K562 (cell line): ENCODE measurements around the gene CTCF. TPM values are rescaled to one million over a fixed set of nuclear protein-coding genes. Genes with fewer than 3 reads are reported as not detected.

Experiments
- CEBPB ChIP-seq: fragments of 450-650 bp; IDR thresholded peaks from 2 replicates; pipeline ENCODE4 v1.6.1; 2016; ENCODE audit warnings: missing genetic modification characterization, missing compliant biosample characterization
- CHD1 ChIP-seq: fragments of 200-600 bp; sonication (generic); IDR thresholded peaks from one replicate; pipeline ENCODE4 v1.6.1; 2012; ENCODE audit warnings: mild to moderate bottlenecking, moderate library complexity, low read length, inconsistent platforms
- FOXJ3 ChIP-seq: sonication (generic); formaldehyde crosslinking; IDR thresholded peaks from 2 replicates; pipeline ENCODE4 v1.4.0; 2020; ENCODE audit warnings: mild to moderate bottlenecking, missing genetic modification reagents
- HLTF ChIP-seq: fragments of 450-650 bp; IDR thresholded peaks from 2 replicates; pipeline ENCODE4 v1.6.1; 2016
- PCBP2 ChIP-seq: fragments of 200-400 bp; formaldehyde crosslinking; IDR thresholded peaks from 2 replicates; pipeline ENCODE4 v1.6.1; 2018; ENCODE audit warnings: low read length, low read depth, mild to moderate bottlenecking, moderate library complexity; ENCODE audit not compliant: poor library complexity, severe bottlenecking
- POLR2H ChIP-seq: IDR thresholded peaks from 2 replicates; pipeline ENCODE4 v1.6.1; 2016; ENCODE audit warnings: missing genetic modification characterization, low read depth, mild to moderate bottlenecking, control low read depth, missing compliant biosample characterization, moderate library complexity
- RBM25 ChIP-seq: fragments of 200-400 bp; formaldehyde crosslinking; IDR thresholded peaks from 2 replicates; pipeline ENCODE4 v1.6.1; 2018; ENCODE audit warnings: low read length, low read depth, moderate library complexity; ENCODE audit not compliant: severe bottlenecking
- SNIP1 ChIP-seq: fragments of 450-650 bp; IDR thresholded peaks from 2 replicates; pipeline ENCODE4 v1.7.1; 2017; ENCODE audit warnings: low read depth, mild to moderate bottlenecking
- TAF1 ChIP-seq: IDR thresholded peaks from 2 replicates; pipeline ENCODE4 v1.6.1; 2011; ENCODE audit warnings: mild to moderate bottlenecking, low read length, moderate library complexity; ENCODE audit not compliant: insufficient read depth, control insufficient read depth, severe bottlenecking; ENCODE audit errors: extremely low read depth
- ZNF253 ChIP-seq: fragments of 250-450 bp; sonication (Bioruptor Pico); conservative IDR thresholded peaks from 2 replicates; pipeline ENCODE4 v1.6.1; 2021; ENCODE audit warnings: mild to moderate bottlenecking
- polyA plus RNA-seq, 8 experiments: library from polyadenylated mRNA; depleted of rRNA in 4 of 8; stranded (reverse) in 5 of 8; unstranded in 3 of 8; fragments of >200 nt; fragmentation: Nextera tagmentation in 2 of 8; fragmentation: Illumina TruSeq in 1 of 8; extraction: Ambion mirVana in 2 of 8; extraction: Trizol in 1 of 8; gene quantifications; 2 replicates each; pipeline versions ENCODE4 v1.2.1 to v1.2.3, GENCODE V29; 2011 to 2014; ENCODE audit warnings: inconsistent platforms in 1 of 8, missing spikeins in 1 of 8
- total RNA-seq, 7 experiments: library from RNA; depleted of rRNA in 6 of 7; stranded (reverse); fragments of >200 nt in 6 of 7; fragmentation: Illumina TruSeq in 2 of 7; extraction: Trizol in 2 of 7; gene quantifications; 2 replicates each; pipeline versions ENCODE4 v1.2.1 to v1.2.3, GENCODE V29; 2011 to 2021; ENCODE audit warnings: low replicate concordance in 1 of 7
- TF ChIP-seq, protein P1 (sequence below), 2 experiments: fragments of 450-650 bp; conservative IDR thresholded peaks; 2 replicates each; pipeline ENCODE4 v1.6.1; 2017; ENCODE audit warnings: mild to moderate bottlenecking in 2 of 2, moderate library complexity in 2 of 2
- TF ChIP-seq, protein P2 (sequence below), 2 experiments: IDR thresholded peaks in 1 of 2; conservative IDR thresholded peaks in 1 of 2; 2 replicates each; pipeline ENCODE4 v1.6.1; 2016; ENCODE audit warnings: low read depth in 2 of 2, mild to moderate bottlenecking in 1 of 2, missing compliant biosample characterization in 1 of 2, missing genetic modification characterization in 1 of 2, moderate library complexity in 1 of 2
- TF ChIP-seq, protein P3 (sequence below), 3 experiments: fragments of 200-800 bp in 1 of 3; sonication (Bioruptor generic) in 1 of 3; sonication (generic) in 1 of 3; formaldehyde crosslinking in 1 of 3; IDR thresholded peaks; 2 replicates each; pipeline versions ENCODE4 v1.6.1 to v1.8.0; 2016 to 2022; ENCODE audit warnings: mild to moderate bottlenecking in 2 of 3, missing compliant biosample characterization in 2 of 3, missing genetic modification characterization in 2 of 3, missing genetic modification reagents in 1 of 3

CTCF gene
- total and polyA plus RNA-seq, 9 of the 15 experiments (the other 6 are each of a cell fraction or from before 2014, with no cell fraction given), result 7.8 to 49.2 (median 33.9) TPM

DNA sequence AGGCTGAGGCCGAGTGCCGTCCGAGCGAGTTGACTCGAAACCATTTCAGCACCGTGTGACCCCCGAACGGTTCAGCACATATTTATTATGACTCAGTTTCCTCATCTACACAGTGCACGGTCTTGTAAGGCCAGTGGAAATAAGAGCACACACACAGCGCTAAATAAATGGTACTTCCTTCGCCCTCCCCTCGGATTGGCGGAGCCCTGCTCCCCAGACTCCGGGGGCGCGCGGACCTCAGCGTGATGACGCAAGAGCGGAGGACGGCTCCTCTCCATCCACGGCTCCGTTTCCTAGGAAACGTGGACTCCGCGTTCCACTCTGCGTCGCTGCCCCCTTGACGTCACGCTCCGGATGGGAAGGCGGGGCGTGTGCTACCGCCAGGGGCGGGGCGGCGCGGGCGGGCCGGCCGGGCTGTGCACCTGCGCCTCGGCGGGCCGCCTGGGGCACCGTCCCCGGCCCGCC, 98.3 kb downstream of the CTCF start, which contains the start of gene PARD6A (continued):
- TF ChIP-seq, protein P1, sequence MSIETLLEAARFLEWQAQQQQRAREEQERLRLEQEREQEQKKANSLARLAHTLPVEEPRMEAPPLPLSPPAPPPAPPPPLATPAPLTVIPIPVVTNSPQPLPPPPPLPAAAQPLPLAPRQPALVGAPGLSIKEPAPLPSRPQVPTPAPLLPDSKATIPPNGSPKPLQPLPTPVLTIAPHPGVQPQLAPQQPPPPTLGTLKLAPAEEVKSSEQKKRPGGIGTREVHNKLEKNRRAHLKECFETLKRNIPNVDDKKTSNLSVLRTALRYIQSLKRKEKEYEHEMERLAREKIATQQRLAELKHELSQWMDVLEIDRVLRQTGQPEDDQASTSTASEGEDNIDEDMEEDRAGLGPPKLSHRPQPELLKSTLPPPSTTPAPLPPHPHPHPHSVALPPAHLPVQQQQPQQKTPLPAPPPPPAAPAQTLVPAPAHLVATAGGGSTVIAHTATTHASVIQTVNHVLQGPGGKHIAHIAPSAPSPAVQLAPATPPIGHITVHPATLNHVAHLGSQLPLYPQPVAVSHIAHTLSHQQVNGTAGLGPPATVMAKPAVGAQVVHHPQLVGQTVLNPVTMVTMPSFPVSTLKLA (conservative IDR thresholded peaks at IDR 0.05), result peak; percentile 65 to 77; a peak in 3 of 4 replicates
- no peak for TF ChIP-seq CHD1
- no peak for TF ChIP-seq FOXJ3 (CRISPR knock-in tag)
- TF ChIP-seq, protein P2, sequence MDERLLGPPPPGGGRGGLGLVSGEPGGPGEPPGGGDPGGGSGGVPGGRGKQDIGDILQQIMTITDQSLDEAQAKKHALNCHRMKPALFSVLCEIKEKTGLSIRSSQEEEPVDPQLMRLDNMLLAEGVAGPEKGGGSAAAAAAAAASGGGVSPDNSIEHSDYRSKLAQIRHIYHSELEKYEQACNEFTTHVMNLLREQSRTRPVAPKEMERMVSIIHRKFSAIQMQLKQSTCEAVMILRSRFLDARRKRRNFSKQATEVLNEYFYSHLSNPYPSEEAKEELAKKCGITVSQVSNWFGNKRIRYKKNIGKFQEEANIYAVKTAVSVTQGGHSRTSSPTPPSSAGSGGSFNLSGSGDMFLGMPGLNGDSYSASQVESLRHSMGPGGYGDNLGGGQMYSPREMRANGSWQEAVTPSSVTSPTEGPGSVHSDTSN (CRISPR knock-in tag; IDR thresholded peaks at IDR 0.05; ENCODE audit: low read depth), result no peak
- TF ChIP-seq, protein P2 (tag; conservative IDR thresholded peaks at IDR 0.05; ENCODE audit: low read depth), result no peak
- no peak for TF ChIP-seq PCBP2
- TF ChIP-seq, protein P3, sequence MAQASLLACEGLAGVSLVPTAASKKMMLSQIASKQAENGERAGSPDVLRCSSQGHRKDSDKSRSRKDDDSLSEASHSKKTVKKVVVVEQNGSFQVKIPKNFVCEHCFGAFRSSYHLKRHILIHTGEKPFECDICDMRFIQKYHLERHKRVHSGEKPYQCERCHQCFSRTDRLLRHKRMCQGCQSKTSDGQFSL (CRISPR knock-in tag; IDR thresholded peaks at IDR 0.05), result no peak
- TF ChIP-seq, protein P3 (tag; IDR thresholded peaks at IDR 0.05), result no peak
- TF ChIP-seq POLR2H (tag), result no peak
- TF ChIP-seq TAF1, result no peak
- no peak for TF ChIP-seq ZNF253 (CRISPR knock-in tag)
- TF ChIP-seq CEBPB (tag), result peak; percentile 98
- no peak for TF ChIP-seq SNIP1
- no peak for TF ChIP-seq RBM25
- TF ChIP-seq HLTF, result no peak
